Measurements from ENCODE around the gene GRIN2A. TPM values are rescaled to one million over a fixed set of nuclear protein-coding genes. Genes with fewer than 3 reads are reported as not detected.

Gene GRIN2A
- total and polyA plus RNA-seq, 2 of the 8 experiments (the other 6 are each of a cell fraction or from before 2014, with no cell fraction given): 0.18 to 1.8 TPM

DNA sequence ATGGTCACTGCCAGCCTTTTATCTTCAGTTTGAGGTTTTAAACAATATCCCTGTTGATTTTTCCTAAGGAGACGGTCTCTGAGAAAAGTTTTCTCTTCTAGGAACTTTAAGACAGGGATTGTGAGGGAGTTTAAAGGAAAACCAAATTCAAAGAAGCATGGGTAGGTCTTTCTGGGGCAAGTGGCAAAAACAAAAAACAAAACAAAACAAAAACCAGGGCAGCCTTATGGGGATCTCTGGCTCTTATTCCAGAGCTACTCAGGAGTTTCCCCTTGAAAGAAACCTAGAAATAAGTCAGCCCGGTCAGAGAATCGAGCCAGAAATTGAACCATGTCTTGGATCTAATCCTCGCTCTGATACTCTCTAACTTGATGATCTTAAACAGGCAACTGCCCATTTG, 424.5 kb downstream of the GRIN2A start (continued):
- no peak for TF ChIP-seq GTF2F1 (IDR thresholded peaks at IDR 0.05; ENCODE audit: borderline replicate concordance, low read depth, low read length)
- no peak for TF ChIP-seq NANOG (IDR thresholded peaks at IDR 0.05; ENCODE audit: insufficient read depth, low read depth, low read length, poor library complexity, severe bottlenecking)
